Endothelial cell of umbilical vein (primary cell): ENCODE data around the gene GIGYF2. TPM values are rescaled to one million over a fixed set of nuclear protein-coding genes. Genes with fewer than 3 reads are reported as not detected.

Experiments
- BruUV-seq: library from RNA; stranded (reverse); fragments of 400-500 nt; replicated peaks from 2 replicates; lab custom pipeline; 2021; lab: Mats Ljungman, UMichigan
- CTCF ChIA-PET: fragments of 300-600, 350-600 bp; sonication (Branson Sonifier 250); formaldehyde crosslinking; loops from one replicate; lab custom pipeline; 2021; ENCODE audit warnings: antibody characterized with exemption, inconsistent platforms; lab: Charles Lee
- POLR2A ChIA-PET: fragments of 300-600, 350-600 bp; sonication (Branson Sonifier 250); formaldehyde crosslinking; loops from one replicate; lab custom pipeline; 2021; ENCODE audit warnings: antibody characterized with exemption, inconsistent platforms; lab: Charles Lee
- DNase-seq: peaks from one replicate; pipeline ENCODE4 v3.0.0-alpha.2; 2011; ENCODE audit warnings: low read depth, low spot score
- FAIRE-seq: peaks from 2 replicates; lab custom pipeline; 2011; peaks lifted over from hg19 to GRCh38; lab: Jason Lieb, UNC
- H2AFZ ChIP-seq: 2 replicates; pipeline ENCODE4 v1.6.0; 2012; ENCODE audit warnings: low read depth, low read length, control low read depth, inconsistent platforms
- H3K27ac ChIP-seq: 2 replicates; pipeline ENCODE4 v1.5.1; 2011; ENCODE audit warnings: low read depth, mild to moderate bottlenecking, control low read depth, low read length, moderate library complexity; ENCODE audit not compliant: insufficient read depth
- H3K27me3 ChIP-seq, 2 experiments: 2 replicates each; pipeline versions ENCODE4 v1.6.0 to v1.6.1; 2011; ENCODE audit warnings: low read length in 2 of 2, mixed read lengths in 1 of 2; ENCODE audit not compliant: control insufficient read depth in 2 of 2, insufficient read depth in 2 of 2
- H3K36me3 ChIP-seq, 2 experiments: 2 replicates in 1 of 2; 3 replicates in 1 of 2; pipeline ENCODE4 v1.5.1; 2011; ENCODE audit warnings: low read length in 2 of 2, mild to moderate bottlenecking in 1 of 2, moderate library complexity in 1 of 2; ENCODE audit not compliant: control insufficient read depth in 2 of 2, insufficient read depth in 2 of 2; ENCODE audit errors: extremely low read depth in 1 of 2
- H3K4me1 ChIP-seq: 3 replicates; pipeline ENCODE4 v1.5.1; 2011; ENCODE audit warnings: mild to moderate bottlenecking, low read length; ENCODE audit not compliant: control insufficient read depth, insufficient read depth; ENCODE audit errors: extremely low read depth
- H3K4me2 ChIP-seq: 2 replicates; pipeline ENCODE4 v1.6.1; 2011; ENCODE audit warnings: low read length, control low read depth, mixed read lengths; ENCODE audit not compliant: insufficient read depth
- H3K4me3 ChIP-seq, 3 experiments: fragments of 200-600 bp in 1 of 3; sonication (generic), shearing (Covaris generic) in 1 of 3; replicated peaks in 1 of 3; 2 replicates each; pipeline ENCODE4 v1.5.1; 2011 to 2016; ENCODE audit warnings: control low read depth in 3 of 3, low read length in 3 of 3, mild to moderate bottlenecking in 2 of 3, inconsistent platforms in 1 of 3, low read depth in 1 of 3, moderate library complexity in 1 of 3; ENCODE audit not compliant: insufficient read depth in 1 of 3
- H3K79me2 ChIP-seq: 2 replicates; pipeline ENCODE4 v1.6.0; 2012; ENCODE audit warnings: low read length, inconsistent platforms; ENCODE audit not compliant: control insufficient read depth, insufficient read depth
- H3K9ac ChIP-seq: replicated peaks from 2 replicates; pipeline ENCODE3; 2011; ENCODE audit warnings: low read length, control low read depth; ENCODE audit not compliant: insufficient read depth; ENCODE audit errors: extremely low read depth
- H3K9me1 ChIP-seq: replicated peaks from 3 replicates; pipeline ENCODE4 v1.6.0; 2011; ENCODE audit warnings: mild to moderate bottlenecking, low read length; ENCODE audit not compliant: control insufficient read depth, insufficient read depth; ENCODE audit errors: extremely low read depth
- H3K9me3 ChIP-seq: replicated peaks from 2 replicates; pipeline ENCODE4 v1.5.1; 2012; ENCODE audit warnings: low read length, inconsistent platforms; ENCODE audit not compliant: control insufficient read depth, insufficient read depth
- H4K20me1 ChIP-seq: replicated peaks from 2 replicates; pipeline ENCODE3; 2011; ENCODE audit warnings: mild to moderate bottlenecking, low read length; ENCODE audit not compliant: control insufficient read depth, insufficient read depth; ENCODE audit errors: extremely low read depth
- CTCF ChIP-seq, 2 donors: IDR thresholded peaks; 1 replicate in 1 of 2; 2 replicates in 1 of 2; pipeline ENCODE4 v1.5.1; 2011; ENCODE audit warnings: low read length in 2 of 2, mild to moderate bottlenecking in 2 of 2, moderate library complexity in 2 of 2, control low read depth in 1 of 2, inconsistent platforms in 1 of 2, low read depth in 1 of 2; ENCODE audit not compliant: insufficient read depth in 1 of 2; ENCODE audit errors: extremely low read depth in 1 of 2
- EZH2 ChIP-seq: IDR thresholded peaks from 2 replicates; pipeline ENCODE4 v1.6.1; 2012; ENCODE audit warnings: borderline replicate concordance, low read depth, mild to moderate bottlenecking, moderate library complexity, low read length, inconsistent platforms; ENCODE audit not compliant: severe bottlenecking
- FOS ChIP-seq: IDR thresholded peaks from 2 replicates; pipeline ENCODE4 v1.6.1; 2011; ENCODE audit warnings: mild to moderate bottlenecking, low read length, moderate library complexity, borderline replicate concordance; ENCODE audit not compliant: insufficient read depth
- GATA2 ChIP-seq: IDR thresholded peaks from 2 replicates; pipeline ENCODE4 v1.7.0; 2011; ENCODE audit warnings: low read depth, mild to moderate bottlenecking, moderate library complexity, mixed read lengths, low read length; ENCODE audit not compliant: insufficient read length, insufficient read depth
- JUN ChIP-seq: IDR thresholded peaks from 2 replicates; pipeline ENCODE4 v1.6.1; 2011; ENCODE audit warnings: borderline replicate concordance, low read depth; ENCODE audit not compliant: insufficient read length, insufficient read depth
- MAX ChIP-seq: IDR thresholded peaks from 2 replicates; pipeline ENCODE4 v1.6.1; 2011; ENCODE audit not compliant: insufficient read depth, insufficient read length
- MYC ChIP-seq: IDR thresholded peaks from one replicate; pipeline ENCODE4 v1.6.1; 2011; ENCODE audit warnings: mild to moderate bottlenecking, low read depth, low read length
- POLR2A ChIP-seq: IDR thresholded peaks from 2 replicates; pipeline ENCODE4 v1.6.1; 2012; ENCODE audit warnings: low read depth, mild to moderate bottlenecking, control low read depth, low read length
- POLR2AphosphoS5 ChIP-seq: IDR thresholded peaks from 2 replicates; pipeline ENCODE4 v1.6.1; 2012; ENCODE audit warnings: low read depth, mild to moderate bottlenecking, control low read depth, low read length, moderate library complexity; ENCODE audit not compliant: insufficient read depth
- dilution Hi-C: fragments of 300-500 bp; cut with MboI; formaldehyde crosslinking; loops from one replicate; pipeline ENCODE4 v1.15.0; 2019; ENCODE audit warnings: low sequenced_read_pairs; ENCODE audit not compliant: extremely low pct_ligation_motif_present
- intact Hi-C: fragments of 100-400 bp; cut with micrococcal nuclease; formaldehyde crosslinking; loops from one replicate; pipeline ENCODE4 v1.10.0; 2022
- polyA plus RNA-seq, 4 experiments: library from polyadenylated mRNA; depleted of rRNA in 3 of 4; stranded (reverse) in 3 of 4; unstranded in 1 of 4; fragments of >200 nt; gene quantifications; 2 replicates each; pipeline versions ENCODE4 v1.2.1 to v1.2.3, GENCODE V29; 2011 to 2012; ENCODE audit warnings: missing spikeins in 1 of 4
- total RNA-seq: library from RNA; stranded (reverse); gene quantifications from 2 replicates; pipeline ENCODE4 v1.2.3, GENCODE V29; 2021

GIGYF2 gene
- total and polyA plus RNA-seq, 2 donors (not counting 3 experiments of a cell fraction or from before 2014, with no cell fraction given), result 22.9 to 56.4 TPM

- FAIRE-seq, result no peak
- Histone ChIP-seq H3K27ac (no peak overlapping the region), H3K27me3 (no peaks in the 10 kb centered on the region), H3K79me2 (peaks cover 3% of the 10 kb centered on the region), H3K9me1 (no peaks in the 10 kb centered on the region), H3K4me1 (no peaks in the 10 kb centered on the region), H3K4me3 (no peak overlapping the region), H3K9ac (no peak overlapping the region), H3K4me2 (no peak overlapping the region), H4K20me1 (peaks cover 2% of the 10 kb centered on the region), H3K36me3 (peaks cover 4 to 14% of the 10 kb centered on the region in 2 experiments), H2AFZ (no peak overlapping the region), H3K9me3 (no peaks in the 10 kb centered on the region)
- TF ChIP-seq FOS, result no peak
- no peak for TF ChIP-seq JUN
- TF ChIP-seq POLR2A, result no peak
- no peak for TF ChIP-seq EZH2
- no peak for TF ChIP-seq GATA2
- TF ChIP-seq POLR2AphosphoS5, result no peak
- no peak for TF ChIP-seq CTCF (IDR thresholded peaks at IDR 0.05; ENCODE audit: extremely low read depth in 1 of 2, insufficient read depth in 1 of 2, low read depth in 1 of 2, low read length in 2 of 2)
- TF ChIP-seq MAX, result no peak
- no peak for TF ChIP-seq MYC
- POLR2A ChIA-PET, result no interaction called here
- dilution Hi-C loops, result no loop called here
- intact Hi-C loops, result no loop called here
- CTCF ChIA-PET, result interaction anchor here (0.6 to 1.6 kb wide), 12 partner anchors 10 to 251 kb away, joined by 3 to 10 read pairs (median 4); partner anchors contain the start of gene INPP5D
- no peak for DNase-seq
- no TSS peak for BruUV-seq
These were observed 112.4 kb downstream of the GIGYF2 start for GRCh38 chr2:232809349-232810124.
